Natural killer cell (primary cell): ENCODE measurements around the gene BUD23. TPM values are rescaled to one million over a fixed set of nuclear protein-coding genes. Genes with fewer than 3 reads are reported as not detected.
A peak's percentile ranks its signal among the peaks of the same experiment; 100 is the strongest.

Experiments
- ATAC-seq, 3 donors: fragments of 150-1000 bp in 2 of 3; fragments of 200-7000 bp in 1 of 3; cut with Tn5 transposase; 1 replicate in 1 of 3; 2 replicates in 2 of 3; pipeline ENCODE4 v1.10.0; 2021; ENCODE audit warnings: mild to moderate bottlenecking in 2 of 3, moderate library complexity in 2 of 3
- DNase-seq, 2 donors: peaks; one replicate each; pipeline versions ENCODE4 v3.0.0 to v3.0.0-alpha.2; 2013 to 2021; ENCODE audit warnings: mixed read lengths in 1 of 2
- H3K27ac ChIP-seq: one replicate; pipeline ENCODE4 v1.5.1; 2013; ENCODE audit warnings: mild to moderate bottlenecking, low read length
- H3K27me3 ChIP-seq: one replicate; pipeline ENCODE4 v1.6.1; 2013; ENCODE audit warnings: low read length; ENCODE audit not compliant: control insufficient read depth, insufficient read depth
- H3K36me3 ChIP-seq: one replicate; pipeline ENCODE4 v1.6.1; 2013; ENCODE audit warnings: low read length; ENCODE audit not compliant: control insufficient read depth, insufficient read depth
- H3K4me1 ChIP-seq: one replicate; pipeline ENCODE4 v1.6.1; 2013; ENCODE audit warnings: low read length; ENCODE audit not compliant: control insufficient read depth, insufficient read depth
- H3K4me3 ChIP-seq: one replicate; pipeline ENCODE4 v1.5.1; 2013; ENCODE audit warnings: low read length
- H3K9me3 ChIP-seq: one replicate; pipeline ENCODE4 v1.6.1; 2013; ENCODE audit warnings: low read length; ENCODE audit not compliant: control insufficient read depth, insufficient read depth
- H3K27ac Mint-ChIP-seq, 2 donors: one replicate each; pipeline ENCODE4 v1.8.0; 2022; ENCODE audit warnings: mild to moderate bottlenecking in 2 of 2, mixed read lengths in 2 of 2, moderate library complexity in 1 of 2
- H3K27me3 Mint-ChIP-seq, 2 donors: one replicate each; pipeline ENCODE4 v1.8.0; 2022; ENCODE audit warnings: low read depth in 2 of 2, mixed read lengths in 2 of 2
- H3K36me3 Mint-ChIP-seq: one replicate; pipeline ENCODE4 v1.8.0; 2022; ENCODE audit warnings: mixed read lengths
- H3K4me1 Mint-ChIP-seq, 2 donors: one replicate each; pipeline ENCODE4 v1.8.0; 2022; ENCODE audit warnings: mixed read lengths in 2 of 2
- H3K4me3 Mint-ChIP-seq: one replicate; pipeline ENCODE4 v1.8.0; 2022; ENCODE audit warnings: mild to moderate bottlenecking, moderate library complexity, mixed read lengths
- H3K9me3 Mint-ChIP-seq, 2 donors: one replicate each; pipeline ENCODE4 v1.8.0; 2022; ENCODE audit warnings: mixed read lengths in 2 of 2
- CTCF ChIP-seq: fragments of 200-600 bp; IDR thresholded peaks from one replicate; pipeline ENCODE4 v1.8.0; 2022; ENCODE audit warnings: antibody characterized with exemption
- WGBS: methylation state at CpG from one replicate; pipeline ENCODE4 v1.1.7; 2013; ENCODE audit warnings: missing lambda C conversion rate; ENCODE audit not compliant: insufficient coverage; 5-methylcytosine and 5-hydroxymethylcytosine counted together
- intact Hi-C: fragments of 100-400 bp; cut with micrococcal nuclease; formaldehyde crosslinking; loops from one replicate; pipeline ENCODE4 v1.14.2; 2022
- total RNA-seq, 4 donors: library from RNA; stranded (reverse); fragments of 120-200 nt in 1 of 4; gene quantifications; one replicate each; pipeline versions ENCODE4 v1.2.3 to v1.2.4, GENCODE V29; 2013 to 2022

BUD23 gene
- total RNA-seq, 3 donors from 2014 or later (not counting 1 experiment from before 2014, with no cell fraction given) = 93.1 to 101 (median 94.2) TPM

GRCh38 chr7:73717991-73718405 is 34.6 kb downstream of the BUD23 start:
- Mint-ChIP-seq H3K9me3 (no peaks in the 10 kb centered on the region), H3K36me3 (no peaks in the 10 kb centered on the region), H3K4me3 (peak overlapping the region; percentile 94), H3K4me1 (peaks cover 28 to 34% of the 10 kb centered on the region in 2 donors), H3K27ac (peak overlapping the region; percentile 85 to 92), H3K27me3 (no peaks in the 10 kb centered on the region)
- TF ChIP-seq CTCF = no peak
- peak; percentile 74 to 80 (median 79) for ATAC-seq
- Histone ChIP-seq H3K4me1 (peaks cover 42% of the 10 kb centered on the region), H3K36me3 (no peaks in the 10 kb centered on the region), H3K27me3 (no peaks in the 10 kb centered on the region), H3K27ac (peak overlapping the region; percentile 65), H3K9me3 (no peaks in the 10 kb centered on the region), H3K4me3 (peak overlapping the region; percentile 65)
- WGBS = 0% methylated on average over 10 of the region's 10 CpGs
- intact Hi-C loops = loop anchor here (2.0 to 5.0 kb wide), 2 partner anchors 21 to 36 kb away; partner anchors contain the start of genes ABHD11, BUD23 and DNAJC30
- peak; percentile 73 to 81 for DNase-seq

DNA sequence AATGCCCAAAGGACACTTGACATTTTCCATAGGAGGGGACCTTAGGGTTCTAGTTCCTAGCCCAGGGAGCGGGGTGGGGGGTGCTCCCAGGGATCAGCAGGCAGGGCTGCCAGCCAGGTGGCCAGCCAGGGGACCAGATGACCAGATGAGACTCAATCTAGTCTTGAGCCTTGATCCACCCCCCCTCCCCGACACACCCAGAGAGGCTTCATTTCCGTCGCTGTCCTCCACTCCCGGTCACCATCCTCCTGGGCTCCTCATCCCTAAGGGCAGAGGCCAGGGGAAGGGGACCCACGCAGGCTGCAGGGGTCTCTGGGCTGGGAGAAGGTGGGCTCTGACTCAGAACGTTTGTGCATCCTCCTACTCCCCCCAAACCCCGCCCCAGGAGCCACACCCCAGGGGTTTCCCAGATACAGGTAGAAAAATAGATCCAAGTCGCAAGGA is 35.1 kb downstream of the BUD23 start:
- peak in 1 of 3 donors; percentile 2 for ATAC-seq
- Mint-ChIP-seq H3K36me3 (no peaks in the 10 kb centered on the region), H3K27me3 (no peaks in the 10 kb centered on the region), H3K4me3 (peak overlapping the region; percentile 94), H3K9me3 (no peaks in the 10 kb centered on the region), H3K4me1 (peaks cover 24 to 31% of the 10 kb centered on the region in 2 donors), H3K27ac (peak overlapping the region; percentile 85 to 92)
- no peak for TF ChIP-seq CTCF
- Histone ChIP-seq H3K4me3 (peak overlapping the region; percentile 65), H3K27me3 (no peaks in the 10 kb centered on the region), H3K4me1 (peaks cover 42% of the 10 kb centered on the region), H3K36me3 (no peaks in the 10 kb centered on the region), H3K9me3 (no peaks in the 10 kb centered on the region), H3K27ac (peak overlapping the region; percentile 65)
- WGBS = 12% methylated on average over 6 of the region's 9 CpGs
- peak in 1 of 2 donors; percentile 45 for DNase-seq
- intact Hi-C loops = loop anchor here (2.0 to 5.0 kb wide), 2 partner anchors 20 to 36 kb away; partner anchors contain the start of genes ABHD11, BUD23 and DNAJC30

GRCh38 chr7:73718905-73719805 is 35.8 kb downstream of the BUD23 start, which contains the start of gene STX1A:
STX1A (minus strand) TSS chr7:73719669; CDS start chr7:73719631, 38 bp downstream.
- H3K27ac ChIP-seq = peak within 1 kb of the TSS; percentile 65
- ATAC-seq = peak; percentile 72 to 86 (median 79)
- DNase-seq = peak; percentile 63 to 89
- no peak for TF ChIP-seq CTCF
- peak within 1 kb of the TSS; percentile 94 for H3K4me3 Mint-ChIP-seq
- H3K9me3 Mint-ChIP-seq = no peaks in the 10 kb centered on the region
- H3K36me3 Mint-ChIP-seq = no peaks in the 10 kb centered on the region
- peaks cover 42% of the 10 kb centered on the region for H3K4me1 ChIP-seq
- peak within 1 kb of the TSS; percentile 65 for H3K4me3 ChIP-seq
- H3K27ac Mint-ChIP-seq = peak within 1 kb of the TSS; percentile 26 to 92
- no peaks in the 10 kb centered on the region for H3K9me3 ChIP-seq
- 1% methylated on average over 85 of the region's 96 CpGs for WGBS
- intact Hi-C loops = loop anchor here (2.0 to 5.0 kb wide), 2 partner anchors 20 to 37 kb away; partner anchors contain the start of genes ABHD11, BUD23 and DNAJC30
- H3K27me3 ChIP-seq = no peaks in the 10 kb centered on the region
- H3K27me3 Mint-ChIP-seq = no peaks in the 10 kb centered on the region
- H3K4me1 Mint-ChIP-seq = peaks cover 24 to 31% of the 10 kb centered on the region in 2 donors
- no peaks in the 10 kb centered on the region for H3K36me3 ChIP-seq
